Measurements from ENCODE around the gene ISCA2.

Gene ISCA2

DNA sequence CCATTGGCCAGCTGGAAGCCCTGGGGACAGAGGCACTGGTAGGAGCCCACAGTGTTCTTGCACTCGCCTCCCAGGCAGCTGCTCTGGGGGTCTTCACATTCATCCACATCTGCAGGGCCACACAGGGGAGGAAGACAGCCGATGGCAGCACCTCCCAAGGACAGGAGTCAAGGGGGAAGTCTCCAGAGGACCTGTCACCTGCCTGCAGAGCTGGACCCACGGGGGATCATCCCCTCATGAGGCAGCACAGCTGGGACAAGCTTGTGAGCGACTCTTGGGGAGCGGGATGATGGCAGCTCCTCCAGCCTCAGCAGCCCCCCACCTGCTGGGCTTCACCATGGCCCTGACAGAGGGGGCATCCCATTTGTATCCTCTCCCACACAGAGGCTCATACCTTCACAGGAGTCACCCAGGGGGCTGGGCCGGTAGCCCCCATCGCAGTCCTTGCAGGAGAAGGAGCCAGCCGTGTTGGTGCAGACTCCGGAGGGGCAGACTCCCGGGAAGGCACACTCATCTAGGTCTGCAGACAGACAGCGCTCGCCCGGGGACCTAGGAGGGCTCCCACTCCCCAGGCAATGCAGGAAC lies 15.4 kb downstream of the ISCA2 start:
- DNase-seq = no peak

DNA sequence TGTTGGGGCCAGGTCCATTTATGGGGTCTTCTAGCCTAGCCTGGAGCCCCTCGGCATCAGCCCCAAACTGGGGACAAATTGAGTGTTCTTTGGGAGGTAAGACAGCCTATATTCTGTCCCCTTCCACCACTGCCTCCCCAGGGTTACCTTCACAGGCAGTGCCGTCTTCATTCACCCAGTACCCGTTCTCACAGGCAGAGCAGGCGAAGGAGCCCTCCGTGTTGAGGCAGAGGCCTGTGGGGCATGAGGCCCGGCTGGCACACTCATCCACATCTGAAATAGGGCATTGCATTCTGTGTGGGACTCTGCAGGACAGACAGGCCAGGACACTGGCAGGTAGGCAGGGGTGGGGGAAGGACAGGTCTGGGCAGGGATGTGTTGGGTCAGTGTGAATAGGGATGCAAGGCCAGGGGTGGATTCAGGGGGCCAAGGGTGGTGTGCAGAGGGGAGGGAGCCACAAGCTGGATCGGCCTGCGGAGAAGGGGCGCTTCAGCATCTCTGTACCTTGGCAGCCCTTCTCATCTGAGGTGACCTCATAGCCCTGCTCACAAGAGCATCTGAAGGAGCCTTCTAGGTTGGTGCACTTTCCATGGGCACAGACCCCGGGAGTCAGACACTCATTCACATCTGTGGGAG lies 16.1 kb downstream of the ISCA2 start:
- no peak for DNase-seq

DNA sequence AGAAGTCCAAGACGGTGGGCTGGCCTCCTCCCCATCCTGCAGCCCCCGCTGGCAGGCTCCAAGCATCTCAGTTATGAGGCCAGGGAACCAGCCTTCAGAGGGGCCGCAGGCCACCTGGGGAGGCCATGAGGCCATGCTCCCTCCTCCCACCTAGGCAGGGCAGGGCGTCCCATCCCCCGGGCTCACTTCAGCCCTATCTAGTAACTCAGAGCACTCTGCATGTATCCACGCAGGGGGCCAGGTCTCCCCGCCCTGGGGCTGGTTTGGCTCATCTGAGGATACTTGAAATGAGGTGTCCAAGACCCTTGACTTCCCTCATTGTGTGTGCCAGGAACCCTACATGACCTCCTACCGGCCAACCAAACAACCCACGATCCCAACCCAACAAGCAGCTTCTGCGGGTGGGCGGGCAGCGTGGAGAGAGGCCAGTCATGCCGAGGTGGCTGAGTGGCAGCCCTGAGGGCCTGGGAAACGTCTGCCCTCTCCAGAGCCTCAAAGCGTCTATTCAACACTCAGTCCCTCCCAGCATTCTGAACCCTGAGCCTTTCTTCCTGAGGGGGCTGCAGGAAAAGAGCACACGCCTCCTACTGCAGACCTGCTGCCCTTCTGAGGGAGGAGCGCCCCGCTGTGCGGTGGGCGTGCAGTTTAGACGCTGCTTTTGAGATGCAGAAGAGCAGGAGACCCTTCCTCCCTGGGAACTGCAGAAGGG lies 16.8 kb downstream of the ISCA2 start:
- DNase-seq = peak in 1 of 2 donors; percentile 36

DNA sequence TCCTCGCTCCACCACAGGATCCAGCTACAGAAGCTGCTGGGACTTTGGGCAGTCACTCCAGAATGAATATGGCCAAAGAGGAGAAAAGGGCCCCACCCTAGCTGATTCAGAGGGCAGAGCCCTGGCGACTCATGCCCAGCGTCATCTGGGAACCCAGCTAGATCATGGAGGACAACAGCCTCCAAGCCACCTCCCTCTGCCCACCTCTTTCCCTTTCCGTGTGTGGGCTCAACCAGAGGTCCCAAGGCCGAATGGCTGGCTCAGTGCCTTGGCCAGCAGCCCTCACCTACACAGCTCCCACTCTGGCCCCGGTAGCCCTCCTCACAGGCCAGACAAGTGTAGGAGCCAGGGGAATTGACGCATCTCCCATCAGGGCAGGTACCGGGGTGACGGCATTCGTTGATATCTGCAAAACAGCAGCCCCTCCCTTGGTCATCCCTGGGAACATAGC lies 17.4 kb downstream of the ISCA2 start:
- peak; percentile 23 to 51 for DNase-seq

DNA sequence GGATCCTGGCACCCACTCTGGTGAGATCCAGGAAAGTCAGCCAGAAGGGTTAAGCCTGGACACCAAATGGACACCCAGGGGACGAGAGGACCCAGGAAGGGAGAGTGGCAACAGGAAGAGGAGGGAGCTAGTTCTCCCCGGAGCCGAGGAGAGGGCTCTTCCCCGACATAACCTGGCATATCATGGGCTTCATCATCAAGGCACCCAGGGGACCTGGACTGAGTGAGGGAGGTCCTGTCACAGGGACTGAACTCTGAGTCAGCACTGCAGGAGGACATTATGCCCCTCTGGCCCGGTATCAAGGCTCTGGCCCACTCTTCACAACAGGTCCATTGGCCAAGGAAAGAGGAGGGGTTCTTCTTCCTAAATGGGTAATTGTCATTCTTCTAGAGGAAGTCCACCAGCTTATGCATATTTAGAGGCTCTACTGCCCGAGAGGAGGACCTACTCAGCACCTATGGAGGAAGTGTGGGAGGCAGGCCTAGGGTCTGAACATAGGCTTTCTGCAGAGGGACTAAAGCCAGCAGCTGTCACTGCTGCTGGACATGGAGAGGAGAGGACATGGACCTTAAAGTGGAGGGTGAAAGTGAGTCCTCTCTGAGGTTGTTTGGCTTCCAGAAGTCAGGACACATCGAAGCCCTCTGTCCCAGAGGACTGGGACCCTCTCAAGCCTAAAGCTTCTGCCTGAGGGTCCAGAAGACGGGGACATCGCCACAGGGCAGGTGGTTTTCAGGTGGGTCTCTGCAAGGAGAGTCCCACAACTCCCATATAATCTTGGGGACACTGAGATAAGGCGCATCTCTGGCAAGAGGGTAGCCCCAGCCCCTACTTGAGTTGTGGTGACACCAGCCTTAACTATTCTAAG lies 18.6 kb downstream of the ISCA2 start:
- DNase-seq = peak in 1 of 2 donors; percentile 38

DNA sequence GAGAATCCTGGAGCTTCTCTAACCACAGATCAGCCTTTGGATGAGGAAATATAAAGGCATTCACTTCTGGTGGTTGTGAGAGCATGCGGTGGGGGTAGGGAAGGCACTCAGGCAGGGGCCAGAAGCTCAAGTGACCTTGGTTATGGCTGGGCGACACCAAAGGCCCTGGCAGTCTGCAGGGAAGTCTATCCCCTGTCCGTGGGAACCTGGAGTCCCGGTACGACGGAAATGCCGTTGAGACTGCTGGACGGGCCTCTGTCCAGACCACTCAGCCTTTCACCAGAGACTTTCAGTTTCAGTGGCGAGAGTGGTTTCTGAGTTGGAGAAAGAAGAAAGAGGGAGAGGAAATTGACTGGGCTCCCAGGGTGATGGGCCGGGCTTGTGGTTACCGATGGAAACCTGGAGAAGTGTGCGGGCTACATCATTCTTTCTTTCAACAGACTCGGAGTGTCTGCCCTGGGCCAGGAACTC lies 20.9 kb downstream of the ISCA2 start:
- DNase-seq = peak; percentile 13 to 44

DNA sequence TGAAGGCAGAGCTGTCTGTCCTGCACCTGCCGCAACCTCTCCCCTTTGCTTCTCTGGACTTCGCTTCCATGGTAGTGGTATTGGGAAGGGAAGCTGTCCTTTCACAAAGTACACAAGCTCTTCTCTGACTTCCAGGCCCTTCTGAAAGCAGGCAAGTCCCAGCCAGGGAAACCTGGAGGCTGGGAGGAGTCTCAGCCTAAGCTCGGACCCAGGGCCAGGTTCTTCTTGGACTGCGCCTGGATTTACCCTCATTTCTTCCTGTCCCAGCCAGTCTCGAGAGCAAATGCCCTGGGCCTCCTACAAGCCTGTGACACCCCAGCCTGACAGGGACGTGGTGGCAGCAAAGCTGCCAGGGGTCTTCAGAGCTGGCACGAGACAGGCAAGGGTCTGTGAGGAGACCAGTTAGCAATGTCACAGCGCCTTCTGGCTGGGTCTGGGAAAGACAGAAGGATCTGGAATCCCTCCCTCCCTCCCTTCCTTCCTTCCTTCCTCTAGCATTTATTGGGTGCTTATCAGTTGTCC lies 22.4 kb downstream of the ISCA2 start:
- DNase-seq = no peak

DNA sequence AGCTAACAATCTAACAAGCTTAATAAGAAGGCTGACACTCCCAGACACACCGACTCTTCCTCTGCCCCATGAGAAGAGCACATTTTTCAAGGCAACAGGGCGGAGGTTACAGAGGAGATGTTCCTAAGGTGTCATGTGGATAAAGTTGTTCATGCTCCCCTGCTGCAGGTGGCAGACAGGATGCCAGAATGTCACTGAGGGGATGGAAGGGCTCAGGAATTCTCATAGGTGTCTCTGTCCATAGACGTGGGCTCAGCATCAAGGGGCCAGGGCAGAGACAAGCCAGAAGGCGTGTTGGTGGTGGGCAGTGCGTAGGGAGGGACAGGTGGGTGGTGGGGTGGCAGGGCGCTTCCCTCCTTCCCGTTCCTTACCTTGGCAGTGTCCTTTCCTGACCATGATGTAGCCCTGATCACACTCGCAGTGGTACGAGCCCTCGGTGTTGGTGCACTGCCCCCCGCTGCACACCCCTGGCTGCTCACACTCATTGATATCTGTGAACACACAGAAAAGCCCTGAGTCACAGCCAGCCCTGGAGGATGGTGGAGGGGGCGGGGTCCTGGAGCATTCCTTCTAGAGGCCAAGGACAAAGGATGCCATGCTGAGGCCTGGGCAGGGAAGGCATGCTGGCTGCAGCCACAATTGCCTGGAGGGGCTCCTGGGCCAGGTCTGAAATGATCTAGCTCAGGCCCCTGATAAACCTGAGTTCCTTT lies 23.0 kb downstream of the ISCA2 start:
- no peak for DNase-seq

DNA sequence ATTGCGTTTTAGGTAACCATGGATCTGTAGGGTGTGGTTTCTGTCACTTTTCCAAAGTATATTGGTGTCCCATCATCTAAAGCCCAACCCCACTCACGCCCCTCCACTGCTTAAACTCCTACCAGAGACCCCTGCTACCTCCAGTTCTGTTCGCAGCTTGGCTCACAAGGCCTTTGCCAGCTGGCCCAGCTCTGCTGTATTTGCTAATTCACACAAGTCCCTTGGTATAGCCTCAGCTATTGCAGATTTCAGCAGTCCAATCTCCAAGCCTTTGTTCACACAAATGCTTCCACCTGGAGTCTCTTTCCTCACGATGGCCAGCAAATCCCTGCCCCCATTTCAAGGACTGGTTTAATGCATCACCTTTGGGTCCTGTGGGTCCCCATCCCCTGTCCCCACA lies 24.2 kb downstream of the ISCA2 start:
- no peak for DNase-seq

DNA sequence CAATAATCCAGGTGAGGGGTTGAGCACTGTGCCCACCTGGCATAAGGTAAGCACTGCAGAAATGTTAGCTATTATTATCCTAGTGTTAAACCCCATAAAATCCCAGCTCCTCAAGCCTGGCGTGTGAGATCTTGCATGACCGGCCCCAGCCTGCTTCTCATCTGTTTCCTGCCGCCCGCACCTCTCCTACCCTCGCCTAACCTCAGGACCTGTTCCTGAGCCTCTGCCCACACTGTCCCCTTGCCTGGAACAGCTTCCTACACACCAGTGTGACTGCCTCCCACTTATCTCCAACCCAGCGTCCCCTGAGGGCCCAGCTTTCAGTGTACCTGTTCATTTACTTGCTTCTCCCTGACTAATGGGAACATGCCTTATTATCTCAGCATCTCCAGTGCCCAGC lies 24.7 kb downstream of the ISCA2 start:
- DNase-seq = peak in 1 of 2 donors; percentile 23

DNA sequence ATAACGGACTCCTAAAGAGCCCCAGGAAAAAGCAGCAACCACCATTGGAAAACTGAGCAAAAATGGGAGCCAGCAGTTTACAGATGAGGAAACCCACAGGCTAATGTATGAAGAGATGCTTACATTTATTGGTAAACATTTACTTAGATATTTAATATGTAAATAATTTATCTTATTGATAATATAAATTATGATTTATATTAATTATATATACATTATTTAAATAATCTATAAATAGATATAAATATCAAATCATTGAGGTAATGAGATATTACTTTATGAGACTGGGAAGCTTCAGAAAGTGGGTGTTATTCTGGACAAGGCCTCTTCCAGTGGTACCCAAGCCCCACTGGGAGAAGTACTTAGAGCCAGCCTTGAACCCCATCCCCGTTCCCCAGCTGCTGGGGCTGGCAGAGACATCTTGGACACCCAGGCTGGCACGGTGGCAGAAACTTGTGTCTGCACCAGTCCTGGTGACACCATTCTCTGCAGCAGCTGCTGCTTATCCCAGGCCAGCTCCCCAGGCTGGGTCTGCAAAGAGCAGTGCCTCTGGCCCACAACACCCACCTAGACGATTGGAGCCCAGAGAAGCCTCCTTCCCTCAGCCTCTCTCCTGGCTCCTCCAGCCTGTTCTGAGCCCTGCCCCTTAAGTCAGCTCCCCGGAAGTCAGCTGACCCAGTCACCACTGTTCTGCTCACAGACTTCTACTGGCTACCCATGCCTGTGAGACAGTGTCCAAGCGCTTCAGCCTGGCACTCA lies 25.9 kb downstream of the ISCA2 start:
- DNase-seq = peak in 1 of 2 donors; percentile 11

DNA sequence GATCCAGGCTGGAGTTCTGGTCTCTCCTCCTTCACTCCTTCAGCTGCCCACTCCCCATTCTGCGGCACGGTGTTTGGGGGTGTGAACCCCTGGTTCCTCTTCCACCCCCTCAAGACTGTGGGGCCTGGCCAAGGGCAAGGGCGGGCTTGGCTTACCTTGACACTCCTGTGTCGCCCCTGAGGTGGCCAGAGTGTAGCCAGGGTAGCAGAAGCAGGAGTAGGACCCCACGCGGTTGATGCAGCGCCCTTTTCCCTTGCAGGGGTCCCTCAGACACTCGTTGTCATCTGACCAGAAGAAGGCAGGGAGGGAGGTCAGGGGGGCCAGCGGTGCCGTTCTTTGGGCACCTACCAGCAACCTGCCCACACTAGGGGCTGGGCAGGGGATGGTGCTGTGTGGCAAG lies 28.2 kb downstream of the ISCA2 start:
- no peak for DNase-seq

DNA sequence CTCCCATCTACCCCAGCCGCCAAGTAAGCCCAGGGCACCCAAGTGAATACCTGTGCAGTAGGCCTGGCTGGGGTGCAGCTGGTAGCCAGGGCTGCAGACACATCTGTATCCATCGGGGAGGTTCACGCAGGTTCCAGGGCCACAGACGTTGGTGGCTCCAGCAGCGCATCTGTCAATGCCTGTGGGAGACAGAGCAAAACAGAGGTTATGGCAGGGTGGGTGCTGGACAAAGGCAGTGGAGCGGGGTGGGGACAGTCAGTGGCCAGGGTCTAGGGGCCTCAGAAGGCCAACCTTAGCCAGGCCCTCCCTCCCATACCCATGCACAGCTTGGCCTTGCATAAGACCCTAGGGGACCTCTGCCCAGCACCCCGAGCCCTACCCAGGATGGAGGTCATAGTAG lies 29.2 kb downstream of the ISCA2 start:
- DNase-seq = no peak

DNA sequence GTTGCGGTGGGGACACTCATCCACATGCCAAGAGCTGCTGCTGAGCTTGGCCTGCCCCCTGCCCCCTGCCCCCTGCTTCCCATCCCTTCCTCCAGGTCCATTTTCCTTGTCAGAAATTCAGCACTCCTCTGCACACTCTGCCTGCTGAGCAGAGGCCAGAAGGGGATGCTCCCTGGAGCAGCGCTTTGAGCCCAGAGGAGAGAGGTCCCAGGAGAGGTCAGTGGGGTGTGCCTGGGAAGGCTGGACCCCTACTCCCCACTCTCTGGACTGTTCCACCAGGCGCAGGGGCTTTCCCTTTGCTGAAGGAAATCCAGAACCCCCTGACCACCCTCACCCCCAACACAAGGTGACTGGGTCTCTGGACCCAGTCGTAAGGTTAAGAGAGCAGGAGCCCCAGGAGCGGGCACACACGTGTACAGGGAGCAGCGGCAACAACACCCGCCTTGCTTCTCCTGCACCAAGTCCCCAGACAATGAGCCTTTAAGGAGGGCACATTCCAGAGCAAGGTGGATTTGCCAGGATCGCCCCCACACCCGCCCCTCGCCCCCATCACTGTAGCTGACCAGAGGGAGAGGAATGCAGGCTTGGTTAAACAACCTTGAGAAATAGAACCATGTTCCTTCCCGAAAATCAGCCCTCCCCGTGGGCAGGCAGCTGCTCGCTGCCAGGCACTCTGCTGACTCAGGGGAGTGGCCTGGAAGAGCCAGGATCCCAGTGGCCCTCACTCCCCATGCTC lies 30.7 kb downstream of the ISCA2 start:
- no peak for DNase-seq

DNA sequence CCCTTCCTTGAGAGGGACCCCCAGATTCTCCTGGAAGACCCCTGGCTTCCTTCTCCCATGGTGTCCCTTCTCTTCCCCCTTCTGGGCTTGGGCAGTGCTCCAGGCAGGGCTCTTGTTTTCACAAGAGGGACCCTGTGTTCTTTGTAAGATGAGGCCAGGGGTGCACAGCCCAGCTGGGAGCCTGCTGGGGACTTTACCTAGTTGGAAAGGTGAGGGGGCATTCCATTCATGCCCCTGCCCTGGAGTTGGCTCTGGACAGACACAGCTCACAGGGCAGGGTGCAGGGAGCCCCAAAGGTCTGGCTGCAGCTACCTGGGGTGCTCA lies 31.2 kb downstream of the ISCA2 start:
- no peak for DNase-seq

DNA sequence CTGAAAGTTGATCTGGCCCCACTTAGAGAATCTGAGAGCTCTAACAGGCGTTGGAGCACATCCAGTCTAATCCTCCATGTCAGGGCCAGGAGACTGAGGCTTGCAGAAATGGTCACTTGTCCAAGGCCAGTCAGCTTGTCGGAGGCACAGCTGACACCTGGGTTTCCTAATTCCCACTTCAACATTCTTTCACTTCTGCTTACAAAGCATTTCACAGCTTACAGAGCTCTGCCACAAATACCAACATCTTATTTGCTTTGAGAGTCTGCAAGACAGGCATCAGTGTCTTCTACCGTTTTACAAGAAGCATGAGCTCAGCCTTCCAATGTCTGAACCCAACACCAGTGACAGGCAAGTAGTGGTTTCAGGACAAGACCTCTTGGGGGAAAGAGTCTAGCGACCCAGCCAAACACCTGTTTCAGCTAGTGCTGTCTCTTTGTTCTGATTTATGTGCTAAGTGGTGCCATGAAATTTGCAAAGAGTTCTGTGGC lies 31.8 kb downstream of the ISCA2 start:
- no peak for DNase-seq

DNA sequence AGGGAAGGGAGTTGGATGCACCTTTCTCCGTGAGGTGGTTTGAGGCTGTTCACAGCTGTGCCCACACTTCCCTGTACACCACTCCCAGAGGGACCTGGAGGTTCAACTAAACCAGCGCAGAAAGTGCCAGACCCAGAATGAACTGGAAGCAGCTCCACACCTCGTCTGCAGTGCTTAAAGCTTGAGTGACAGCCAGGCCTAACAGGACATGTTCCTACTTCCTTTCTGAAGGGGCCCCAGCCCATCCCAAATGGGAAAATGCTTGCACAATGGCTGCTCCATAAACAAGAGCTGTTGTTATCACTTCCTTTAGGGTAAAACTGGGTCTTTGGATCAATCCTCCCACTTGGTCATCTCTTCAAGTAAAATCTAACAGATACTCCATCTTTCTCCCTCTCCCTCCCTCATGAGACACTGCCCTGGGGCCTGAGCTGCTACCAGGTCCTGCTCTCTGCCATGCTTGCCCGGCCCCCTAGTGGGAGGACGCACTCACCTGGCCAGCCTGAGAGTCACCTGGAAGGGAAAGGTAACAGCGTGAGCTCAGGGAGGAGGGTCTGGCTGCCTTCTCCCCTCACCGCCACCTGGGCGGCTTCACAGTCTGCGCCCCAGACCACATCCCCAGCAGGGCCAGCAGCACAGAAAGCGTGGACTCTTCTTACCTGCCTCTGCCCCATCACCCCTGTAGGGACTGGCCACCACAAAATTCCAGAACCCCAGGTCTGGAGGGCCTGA lies 33.5 kb downstream of the ISCA2 start:
- no peak for DNase-seq

DNA sequence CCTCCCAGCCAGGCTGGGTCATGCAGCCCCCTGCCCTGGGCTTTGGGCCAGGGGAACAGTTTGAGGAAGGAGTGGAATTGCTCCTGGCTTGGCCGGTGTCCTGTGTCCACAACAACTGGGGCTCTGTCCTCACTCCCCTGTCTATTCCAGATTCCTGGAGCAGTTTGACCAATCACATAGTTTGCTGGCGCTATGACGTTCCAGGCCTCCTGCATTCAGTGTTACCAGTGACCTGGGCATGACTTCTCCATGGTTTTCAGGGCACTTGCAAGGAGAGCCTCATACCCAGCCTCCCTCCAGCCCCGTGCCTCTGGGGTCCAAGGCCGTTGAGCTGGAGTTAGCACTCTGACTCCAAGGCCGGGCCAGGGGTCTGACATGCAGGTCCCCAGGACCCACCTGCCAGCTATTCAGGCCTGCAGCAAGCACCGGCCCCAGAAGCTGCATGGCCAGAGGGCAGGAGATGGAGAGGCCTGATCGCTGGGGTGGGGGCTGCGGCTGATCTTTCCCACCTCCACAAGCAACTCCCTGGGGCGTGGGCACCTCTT lies 34.2 kb downstream of the ISCA2 start:
- no peak for DNase-seq

DNA sequence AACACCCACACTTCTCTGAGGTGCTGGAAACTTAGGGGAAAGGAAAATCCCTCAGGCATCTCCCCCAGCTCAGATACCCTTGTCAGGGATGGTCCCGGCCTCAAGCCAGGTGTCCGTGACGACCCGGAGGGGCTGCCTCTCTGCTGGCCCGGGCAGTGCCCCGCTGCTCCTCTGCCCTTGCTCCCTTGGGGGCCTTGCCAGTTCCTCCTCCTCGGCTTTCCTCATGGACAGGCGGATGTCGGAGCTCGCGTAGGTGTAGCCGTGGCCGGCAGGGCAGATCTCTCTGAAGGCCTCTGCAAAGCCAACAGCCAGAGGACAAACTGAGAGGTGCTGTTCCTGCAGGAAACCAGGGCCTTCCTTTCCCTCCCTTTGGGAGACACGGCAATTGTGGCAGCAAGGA lies 34.8 kb downstream of the ISCA2 start:
- no peak for DNase-seq

DNA sequence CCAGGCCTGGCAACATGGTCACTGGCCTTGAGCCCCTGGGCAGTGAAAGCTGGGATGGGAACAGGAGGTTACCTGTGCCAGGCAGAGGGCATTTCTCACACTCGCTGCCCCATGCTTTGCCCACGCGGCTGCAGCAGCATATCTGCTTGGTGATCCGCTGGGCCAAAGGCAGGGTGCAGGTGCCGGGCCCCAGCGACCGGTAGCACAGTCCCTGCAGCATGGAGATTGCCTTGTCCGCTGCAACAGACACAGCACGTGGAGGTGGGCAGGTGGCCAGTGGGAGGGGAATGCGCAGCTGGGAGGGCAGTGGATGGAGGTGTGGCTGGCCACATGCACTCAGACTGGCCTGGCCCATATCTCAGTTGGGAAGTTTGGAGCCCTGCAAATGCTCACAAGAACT lies 35.3 kb downstream of the ISCA2 start:
- no peak for DNase-seq

Data from inflammatory macrophage (primary cell).